Stimulated activated CD4-positive, alpha-beta T cell treated with anti-CD3 and anti-CD28 coated beads, Interleukin-4, amount 100 ng/mL, for 1 hour (primary cell): ENCODE results near the gene RHPN2.
"Not testable (repeated sequence)": the region's sequence is repeated elsewhere in the genome, so short reads cannot be mapped to it uniquely, and the experiment has no call there.

Source experiments
- DNase-seq: peaks from one replicate; pipeline ENCODE4 v3.0.0-alpha.2; 2020

The RHPN2 gene

GRCh38 chr19:32971715-32972540 is 92.8 kb downstream of the RHPN2 start, which contains the start of the genes CEP89 and FAAP24:
TSS of gene CEP89 (minus strand) at chr19:32971958. CDS start at chr19:32971874, 84 bp downstream.
TSS of gene FAAP24 (plus strand) at chr19:32972242. CDS start at chr19:32973197, 955 bp downstream.
- DNase-seq, result peak; percentile 94

GRCh38 chr19:32971012-32971595 is 93.6 kb downstream of the RHPN2 start:
- DNase-seq, result no peak

- DNase-seq, result no peak
Observed at GRCh38 chr19:32969549-32969948, 95.1 kb downstream of the RHPN2 start.

- no peak for DNase-seq
Observed at GRCh38 chr19:32966750-32967149, 97.9 kb downstream of the RHPN2 start.

GRCh38 chr19:32945260-32945659 is 119.4 kb downstream of the RHPN2 start:
- DNase-seq, result no peak

- DNase-seq, result not testable (repeated sequence)
Observed at GRCh38 chr19:32941273-32941672, 123.4 kb downstream of the RHPN2 start.

GRCh38 chr19:32936065-32936464 is 128.6 kb downstream of the RHPN2 start:
- no peak for DNase-seq

GRCh38 chr19:32935629-32936028 is 129.1 kb downstream of the RHPN2 start:
- DNase-seq, result no peak

GRCh38 chr19:32933571-32933970 is 131.1 kb downstream of the RHPN2 start:
- DNase-seq, result no peak

- DNase-seq, result no peak
Observed at GRCh38 chr19:32930567-32930966, 134.1 kb downstream of the RHPN2 start.

- no peak for DNase-seq
Observed at GRCh38 chr19:32928806-32929205, 135.9 kb downstream of the RHPN2 start.
